Activated T-helper 1 cell treated with anti-CD3 and anti-CD28 coated beads, Interleukin-12 subunit alpha, Interleukin-12 subunit beta, Interleukin-2, Interleukin-4 antibody, amounts not matched to agents 30 ng/mL and 10 ng/mL and 1 ng/mL, durations not matched to agents 14 hours and 24 hours and 36 hours (primary cell): ENCODE data around the gene DOCK3. TPM values are rescaled to one million over a fixed set of nuclear protein-coding genes. Genes with fewer than 3 reads are reported as not detected.
"Not testable (repeated sequence)": the region's sequence is repeated elsewhere in the genome, so short reads cannot be mapped to it uniquely, and the experiment has no call there.

ENCODE experiments used
- DNase-seq: peaks from one replicate; pipeline ENCODE4 v3.0.0; 2021; ENCODE audit warnings: low spot score
- H3K27ac Mint-ChIP-seq: one replicate; pipeline ENCODE4 v1.8.0; 2021; ENCODE audit warnings: mild to moderate bottlenecking, mixed read lengths
- H3K27me3 Mint-ChIP-seq: one replicate; pipeline ENCODE4 v1.8.0; 2022; ENCODE audit warnings: mild to moderate bottlenecking, moderate library complexity, mixed read lengths; ENCODE audit not compliant: insufficient read depth
- H3K36me3 Mint-ChIP-seq: one replicate; pipeline ENCODE4 v1.8.0; 2021; ENCODE audit warnings: low read depth, mixed read lengths
- H3K4me1 Mint-ChIP-seq: one replicate; pipeline ENCODE4 v1.8.0; 2021; ENCODE audit warnings: low read depth, mixed read lengths
- H3K4me3 Mint-ChIP-seq: one replicate; pipeline ENCODE4 v1.8.0; 2021; ENCODE audit warnings: mild to moderate bottlenecking, moderate library complexity, mixed read lengths
- H3K9me3 Mint-ChIP-seq: one replicate; pipeline ENCODE4 v1.8.0; 2021; ENCODE audit warnings: mixed read lengths
- intact Hi-C: fragments of 100-400 bp; cut with micrococcal nuclease; formaldehyde crosslinking; loops from one replicate; pipeline ENCODE4 v1.15.1; 2024
- total RNA-seq: library from RNA; stranded (reverse); gene quantifications from 2 replicates; pipeline ENCODE4 v1.2.3, GENCODE V29; 2022

DOCK3 gene
- total RNA-seq, 1 donor from 2014 or later = 1.5 TPM

GRCh38 chr3:50666837-50667236 is 7.9 kb upstream of the DOCK3 start:
- H3K9me3 Mint-ChIP-seq = no peaks in the 10 kb centered on the region
- no peak overlapping the region for H3K4me3 Mint-ChIP-seq
- intact Hi-C loops = no loop called here
- DNase-seq = no peak
- peaks cover 1% of the 10 kb centered on the region for H3K36me3 Mint-ChIP-seq
- peaks cover 31% of the 10 kb centered on the region for H3K27me3 Mint-ChIP-seq
- peaks cover 22% of the 10 kb centered on the region for H3K4me1 Mint-ChIP-seq
- H3K27ac Mint-ChIP-seq = peak overlapping the region; percentile 7

- intact Hi-C loops = loop anchor here (10.0 kb wide), 1 partner anchor 283 kb away; no protein-coding TSS in a partner anchor
- Mint-ChIP-seq H3K4me1 (peaks cover 19% of the 10 kb centered on the region), H3K36me3 (peaks cover 5% of the 10 kb centered on the region), H3K4me3 (no peak overlapping the region), H3K27me3 (peaks cover 58% of the 10 kb centered on the region), H3K27ac (no peak overlapping the region), H3K9me3 (no peaks in the 10 kb centered on the region)
- no peak for DNase-seq
Measured at GRCh38 chr3:50671331-50671730, 3.4 kb upstream of the DOCK3 start.

GRCh38 chr3:50672656-50673055 is 2.1 kb upstream of the DOCK3 start:
- Mint-ChIP-seq H3K9me3 (no peaks in the 10 kb centered on the region), H3K27me3 (peaks cover 59% of the 10 kb centered on the region), H3K27ac (no peak overlapping the region), H3K36me3 (peaks cover 5% of the 10 kb centered on the region), H3K4me3 (no peak overlapping the region), H3K4me1 (peaks cover 17% of the 10 kb centered on the region)
- DNase-seq = no peak
- intact Hi-C loops = loop anchor here (10.0 kb wide), 1 partner anchor 282 kb away; no protein-coding TSS in a partner anchor

GRCh38 chr3:50673931-50674330 is 796 bp upstream of the DOCK3 start:
- peaks cover 63% of the 10 kb centered on the region for H3K27me3 Mint-ChIP-seq
- peaks cover 17% of the 10 kb centered on the region for H3K4me1 Mint-ChIP-seq
- peak overlapping the region; percentile 80 for H3K4me3 Mint-ChIP-seq
- peaks cover 5% of the 10 kb centered on the region for H3K36me3 Mint-ChIP-seq
- intact Hi-C loops = loop anchor here (2.0 to 10.0 kb wide), 4 partner anchors 57 to 711 kb away; partner anchors contain the start of genes MANF and MAPKAPK3
- no peaks in the 10 kb centered on the region for H3K9me3 Mint-ChIP-seq
- H3K27ac Mint-ChIP-seq = no peak overlapping the region
- no peak for DNase-seq

GRCh38 chr3:50675179-50676030 is 678 bp downstream of the DOCK3 start:
- Mint-ChIP-seq H3K4me3 (peak overlapping the region; percentile 78), H3K36me3 (peaks cover 5% of the 10 kb centered on the region), H3K9me3 (no peaks in the 10 kb centered on the region), H3K27ac (peak overlapping the region; percentile 31), H3K4me1 (peaks cover 17% of the 10 kb centered on the region), H3K27me3 (peaks cover 62% of the 10 kb centered on the region)
- intact Hi-C loops = loop anchor here (2.0 to 10.0 kb wide), 4 partner anchors 59 to 709 kb away; partner anchors contain the start of genes MANF and MAPKAPK3
- peak; percentile 33 for DNase-seq

- intact Hi-C loops = loop anchor here (10.0 kb wide), 1 partner anchor 279 kb away; no protein-coding TSS in a partner anchor
- H3K27me3 Mint-ChIP-seq = peaks cover 56% of the 10 kb centered on the region
Measured at GRCh38 chr3:50676031-50676705, 1.4 kb downstream of the DOCK3 start.

GRCh38 chr3:50687127-50687751 is 12.5 kb downstream of the DOCK3 start:
- intact Hi-C loops = no loop called here
- H3K27me3 Mint-ChIP-seq = peaks cover 21% of the 10 kb centered on the region
- H3K9me3 Mint-ChIP-seq = no peaks in the 10 kb centered on the region
- no peak overlapping the region for H3K27ac Mint-ChIP-seq
- no peak for DNase-seq
- H3K36me3 Mint-ChIP-seq = no peaks in the 10 kb centered on the region
- H3K4me1 Mint-ChIP-seq = no peaks in the 10 kb centered on the region
- no peak overlapping the region for H3K4me3 Mint-ChIP-seq

More at GRCh38 chr3:50676031-50676705, 1.4 kb downstream of the DOCK3 start:
- no peak for DNase-seq
- H3K9me3 Mint-ChIP-seq = no peaks in the 10 kb centered on the region
- H3K4me1 Mint-ChIP-seq = peaks cover 17% of the 10 kb centered on the region
- H3K36me3 Mint-ChIP-seq = peaks cover 5% of the 10 kb centered on the region
- H3K4me3 Mint-ChIP-seq = peak overlapping the region; percentile 21
- H3K27ac Mint-ChIP-seq = no peak overlapping the region

GRCh38 chr3:50687916-50688315 is 13.2 kb downstream of the DOCK3 start:
- no peak for DNase-seq
- intact Hi-C loops = no loop called here
- Mint-ChIP-seq H3K4me3 (no peak overlapping the region), H3K9me3 (no peaks in the 10 kb centered on the region), H3K4me1 (no peaks in the 10 kb centered on the region), H3K36me3 (no peaks in the 10 kb centered on the region), H3K27ac (no peak overlapping the region), H3K27me3 (peaks cover 20% of the 10 kb centered on the region)

GRCh38 chr3:50688602-50689001 is 13.9 kb downstream of the DOCK3 start:
- H3K27ac Mint-ChIP-seq, H3K9me3 Mint-ChIP-seq, intact Hi-C loops, H3K36me3 Mint-ChIP-seq, DNase-seq, H3K4me3 Mint-ChIP-seq, H3K4me1 Mint-ChIP-seq: not testable (repeated sequence)
- peaks cover 14% of the 10 kb centered on the region for H3K27me3 Mint-ChIP-seq

- DNase-seq = no peak
- peaks cover 3% of the 10 kb centered on the region for H3K9me3 Mint-ChIP-seq
- no peak overlapping the region for H3K4me3 Mint-ChIP-seq
- H3K4me1 Mint-ChIP-seq = no peaks in the 10 kb centered on the region
- peaks cover 6% of the 10 kb centered on the region for H3K27me3 Mint-ChIP-seq
- intact Hi-C loops = no loop called here
- no peaks in the 10 kb centered on the region for H3K36me3 Mint-ChIP-seq
- no peak overlapping the region for H3K27ac Mint-ChIP-seq
Measured at GRCh38 chr3:50689558-50689957, 14.8 kb downstream of the DOCK3 start.

- Mint-ChIP-seq H3K9me3 (peaks cover 22% of the 10 kb centered on the region), H3K4me1 (no peaks in the 10 kb centered on the region), H3K4me3 (no peak overlapping the region), H3K27me3 (peaks cover 1% of the 10 kb centered on the region), H3K36me3 (no peaks in the 10 kb centered on the region), H3K27ac (no peak overlapping the region)
- intact Hi-C loops = no loop called here
- no peak for DNase-seq
Measured at GRCh38 chr3:50695031-50695430, 20.3 kb downstream of the DOCK3 start.

GRCh38 chr3:50696276-50696675 is 21.5 kb downstream of the DOCK3 start:
- Mint-ChIP-seq H3K36me3 (no peaks in the 10 kb centered on the region), H3K27me3 (peaks cover 1% of the 10 kb centered on the region), H3K4me1 (no peaks in the 10 kb centered on the region), H3K9me3 (peaks cover 22% of the 10 kb centered on the region), H3K4me3 (no peak overlapping the region), H3K27ac (no peak overlapping the region)
- intact Hi-C loops = no loop called here
- no peak for DNase-seq
